ENCODE results near the gene PLEKHM3. TPM values are rescaled to one million over a fixed set of nuclear protein-coding genes. Genes with fewer than 3 reads are reported as not detected.

PLEKHM3 gene
- total RNA-seq, 4 donors from 2014 or later = 22.0 to 29.1 (median 25.0) TPM

GRCh38 chr2:207863345-207863744 is 162.0 kb downstream of the PLEKHM3 start:
- Histone ChIP-seq H3K36me3 (peaks cover 0 to 25% (median 0%) of the 10 kb centered on the region in 3 donors), H3K4me3 (no peak overlapping the region), H3K27ac (no peak overlapping the region), H3K4me1 (no peaks in the 10 kb centered on the region), H3K9me3 (no peaks in the 10 kb centered on the region), H3K27me3 (no peaks in the 10 kb centered on the region)
- DNase-seq (ENCODE audit: low spot score in 2 of 2) = no peak
- TF ChIP-seq POLR2A (IDR thresholded peaks at IDR 0.05) (no peak), CTCF (IDR thresholded peaks at IDR 0.05) (no peak), EP300 (IDR thresholded peaks at IDR 0.05) (no peak)
- WGBS, 2 donors = 90 to 91% methylated on average over 10 of the region's 10 CpGs

- Histone ChIP-seq H3K27ac (no peak overlapping the region), H3K36me3 (peaks cover 0 to 28% (median 0%) of the 10 kb centered on the region in 3 donors), H3K27me3 (no peaks in the 10 kb centered on the region), H3K4me3 (no peak overlapping the region), H3K4me1 (no peaks in the 10 kb centered on the region), H3K9me3 (no peaks in the 10 kb centered on the region)
- WGBS, 2 donors = 85% methylated on average over 4 of the region's 4 CpGs
- no peak for DNase-seq (ENCODE audit: low spot score in 2 of 2)
- no peak for TF ChIP-seq EP300 (IDR thresholded peaks at IDR 0.05)
Measured at GRCh38 chr2:207861789-207862188, 163.5 kb downstream of the PLEKHM3 start.

GRCh38 chr2:207860685-207861084 is 164.6 kb downstream of the PLEKHM3 start:
- Histone ChIP-seq H3K4me3 (no peak overlapping the region), H3K27ac (no peak overlapping the region), H3K9me3 (no peaks in the 10 kb centered on the region), H3K36me3 (peaks cover 0 to 37% (median 0%) of the 10 kb centered on the region in 3 donors), H3K27me3 (no peaks in the 10 kb centered on the region), H3K4me1 (no peaks in the 10 kb centered on the region)
- TF ChIP-seq CTCF (IDR thresholded peaks at IDR 0.05) (no peak), EP300 (IDR thresholded peaks at IDR 0.05) (no peak), POLR2A (IDR thresholded peaks at IDR 0.05) (no peak)
- 89 to 92% methylated on average over 3 of the region's 3 CpGs for WGBS, 2 donors
- no peak for DNase-seq (ENCODE audit: low spot score in 2 of 2)

- WGBS, 2 donors = 91 to 97% methylated on average over 3 of the region's 3 CpGs
- peaks cover 0 to 39% (median 0%) of the 10 kb centered on the region in 3 donors for H3K36me3 ChIP-seq
- TF ChIP-seq EP300 (IDR thresholded peaks at IDR 0.05) (no peak), CTCF (IDR thresholded peaks at IDR 0.05) (no peak), POLR2A (IDR thresholded peaks at IDR 0.05) (no peak)
Measured at GRCh38 chr2:207855591-207855990, 169.7 kb downstream of the PLEKHM3 start.

GRCh38 chr2:207854484-207855440 is 170.6 kb downstream of the PLEKHM3 start:
- no peak overlapping the region for H3K27ac ChIP-seq
- 8 to 30% methylated on average over 2 of the region's 2 CpGs for WGBS, 2 donors
- no peak for TF ChIP-seq POLR2A (IDR thresholded peaks at IDR 0.05)
- TF ChIP-seq CTCF (IDR thresholded peaks at IDR 0.05) = no peak
- no peak for TF ChIP-seq EP300 (IDR thresholded peaks at IDR 0.05)
- H3K27me3 ChIP-seq = no peaks in the 10 kb centered on the region
- H3K9me3 ChIP-seq = no peaks in the 10 kb centered on the region
- H3K4me1 ChIP-seq = peaks cover 0 to 4% (median 0%) of the 10 kb centered on the region in 4 donors
- no peak overlapping the region for H3K4me3 ChIP-seq
- no peak for DNase-seq (ENCODE audit: low spot score in 2 of 2)
- H3K36me3 ChIP-seq = peaks cover 0 to 31% (median 0%) of the 10 kb centered on the region in 3 donors

More at GRCh38 chr2:207855591-207855990, 169.7 kb downstream of the PLEKHM3 start:
- Histone ChIP-seq H3K4me3 (no peak overlapping the region), H3K4me1 (peaks cover 0 to 4% (median 0%) of the 10 kb centered on the region in 4 donors), H3K9me3 (no peaks in the 10 kb centered on the region), H3K27ac (no peak overlapping the region), H3K27me3 (no peaks in the 10 kb centered on the region)
- no peak for DNase-seq (ENCODE audit: low spot score in 2 of 2)
